NCI-H748 (cell line): ENCODE measurements around the gene WNK2.
"Not testable (repeated sequence)": the region's sequence is repeated elsewhere in the genome, so short reads cannot be mapped to it uniquely, and the experiment has no call there.

Experiments used
- DNase-seq: peaks from one replicate; lab custom pipeline; 2025; ENCODE audit not compliant: unreplicated experiment; lab: John Stamatoyannopoulos, UW

The WNK2 gene

DNA sequence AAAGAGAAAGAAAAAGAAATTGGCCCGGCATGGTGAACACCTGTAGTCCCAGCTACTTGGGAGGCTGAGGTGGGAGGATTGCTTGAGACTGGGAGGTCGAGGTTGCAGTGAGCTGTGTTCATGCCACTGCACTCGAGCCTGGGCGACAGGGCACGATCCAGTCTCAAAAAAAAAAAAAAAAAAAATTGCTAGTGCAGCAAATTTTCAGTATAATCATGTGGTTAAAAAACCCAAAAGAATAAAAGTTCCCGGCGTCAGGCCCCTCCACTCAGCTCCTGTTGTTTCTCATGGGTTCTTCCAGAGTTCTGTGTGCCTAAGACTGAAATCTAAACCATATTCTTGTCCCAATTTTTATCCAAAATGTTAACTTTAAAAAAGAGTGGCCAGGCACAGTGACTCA is 49.1 kb downstream of the WNK2 start:
- DNase-seq = no peak

DNA sequence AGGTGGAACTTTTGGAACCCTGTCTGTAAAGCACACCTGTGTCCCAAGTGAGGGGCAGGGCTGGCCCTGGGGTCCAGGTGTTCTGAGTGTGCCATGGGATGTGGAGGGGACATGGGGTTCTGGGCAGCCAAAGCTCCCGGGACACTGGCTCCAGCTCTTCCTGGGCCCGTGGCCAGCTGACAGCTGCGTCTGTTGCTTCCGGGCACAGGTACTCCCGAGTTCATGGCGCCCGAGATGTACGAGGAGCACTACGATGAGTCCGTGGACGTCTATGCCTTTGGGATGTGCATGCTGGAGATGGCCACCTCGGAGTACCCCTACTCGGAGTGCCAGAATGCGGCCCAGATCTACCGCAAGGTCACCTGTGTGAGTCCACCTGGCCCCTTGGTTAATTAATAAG is 50.7 kb downstream of the WNK2 start:
- DNase-seq = no peak

- DNase-seq = no peak
Measured at GRCh38 chr9:93235300-93235960, 51.5 kb downstream of the WNK2 start.

GRCh38 chr9:93236541-93237206 is 52.7 kb downstream of the WNK2 start:
- no peak for DNase-seq

- no peak for DNase-seq
Measured at GRCh38 chr9:93237540-93237939, 53.6 kb downstream of the WNK2 start.

GRCh38 chr9:93238953-93239925 is 55.3 kb downstream of the WNK2 start:
- no peak for DNase-seq

GRCh38 chr9:93240891-93241334 is 57.0 kb downstream of the WNK2 start:
- no peak for DNase-seq

DNA sequence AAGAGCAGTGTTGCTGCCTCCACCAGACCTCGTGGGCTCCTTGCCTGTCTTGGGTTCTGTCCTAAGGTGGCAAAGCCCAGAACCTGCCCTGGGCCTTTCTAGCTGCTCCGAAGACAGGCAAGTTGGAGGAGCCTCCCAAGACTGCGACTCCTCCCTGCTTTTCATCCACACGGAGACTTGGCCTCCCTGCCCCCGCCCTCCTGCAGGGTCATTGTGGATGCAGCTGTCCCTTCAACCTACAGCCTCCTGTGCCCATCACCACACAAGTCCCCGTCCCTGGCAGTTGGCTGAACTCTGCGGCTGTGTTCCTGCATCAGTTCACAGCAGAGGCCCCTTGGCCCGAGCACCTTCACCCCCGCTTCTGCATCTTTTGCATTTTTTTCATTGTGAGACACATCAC is 59.2 kb downstream of the WNK2 start:
- no peak for DNase-seq

GRCh38 chr9:93244101-93244500 is 60.2 kb downstream of the WNK2 start:
- DNase-seq = no peak

DNA sequence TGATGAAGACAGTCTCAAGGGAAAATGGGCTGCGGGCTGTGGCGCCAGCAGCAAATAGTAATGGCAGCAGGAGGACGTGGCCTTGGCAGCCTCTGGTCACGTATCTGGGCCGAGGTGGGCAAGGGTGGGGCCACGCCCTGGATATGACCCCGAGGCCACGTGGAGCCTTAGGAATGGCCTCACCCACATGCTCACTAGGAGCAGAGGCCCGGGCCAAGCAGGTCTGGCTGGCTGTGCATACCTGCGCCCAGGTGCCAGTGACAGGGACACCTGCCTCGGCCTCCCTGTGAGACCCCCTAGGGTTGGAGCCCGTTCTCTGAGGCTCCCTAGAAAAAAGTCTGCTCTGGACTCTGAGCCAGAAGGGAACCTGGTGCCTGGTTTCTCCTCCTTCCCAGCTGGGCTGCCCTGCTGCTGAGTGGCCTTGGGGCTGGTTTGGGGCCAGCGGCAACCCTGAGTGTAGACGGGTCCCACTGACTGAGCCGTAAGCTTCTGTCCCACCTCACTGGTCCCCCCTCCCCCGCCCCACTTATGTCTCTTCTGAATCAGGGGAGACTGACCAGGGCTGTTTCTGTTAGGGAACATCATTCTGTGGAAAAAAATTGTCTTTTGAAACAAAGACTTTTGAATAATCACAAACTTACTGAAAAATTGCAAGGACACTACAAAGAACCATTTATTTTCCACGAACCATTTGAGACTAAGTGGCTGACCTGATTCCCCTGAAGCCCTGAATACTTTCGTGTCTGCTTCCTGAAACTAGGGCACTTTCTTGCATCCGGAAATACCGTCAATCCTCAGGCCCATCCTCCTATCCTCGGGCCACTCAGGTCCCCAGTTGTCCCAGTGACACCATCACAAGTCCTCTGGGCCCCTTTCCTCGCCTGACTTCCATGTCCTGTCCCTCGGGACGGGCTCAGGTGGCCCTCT is 60.8 kb downstream of the WNK2 start:
- DNase-seq = no peak

GRCh38 chr9:93245437-93245970 is 61.6 kb downstream of the WNK2 start:
- DNase-seq = no peak

DNA sequence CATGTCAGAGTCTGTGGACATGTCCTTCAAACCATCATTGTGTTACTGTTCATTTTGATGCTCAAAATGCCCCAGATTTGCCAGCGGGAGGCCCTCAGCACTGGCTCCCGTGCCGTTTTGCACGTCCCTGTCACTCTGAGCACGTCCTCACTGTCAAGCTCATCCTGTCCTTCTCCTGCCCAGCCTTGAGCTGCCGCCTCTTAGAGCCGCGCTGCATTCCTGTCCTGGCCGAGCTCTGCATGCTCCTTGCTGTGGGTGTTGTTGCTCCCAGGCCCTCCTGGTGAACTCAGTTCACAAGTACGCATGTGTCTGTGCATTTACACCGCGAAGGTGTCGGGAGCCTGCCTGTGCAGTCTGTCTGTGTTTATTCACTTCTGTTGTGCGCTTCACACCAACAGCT is 62.2 kb downstream of the WNK2 start:
- no peak for DNase-seq

- DNase-seq = no peak
Measured at GRCh38 chr9:93246526-93246925, 62.6 kb downstream of the WNK2 start.

GRCh38 chr9:93247099-93247865 is 63.3 kb downstream of the WNK2 start:
- DNase-seq = no peak

DNA sequence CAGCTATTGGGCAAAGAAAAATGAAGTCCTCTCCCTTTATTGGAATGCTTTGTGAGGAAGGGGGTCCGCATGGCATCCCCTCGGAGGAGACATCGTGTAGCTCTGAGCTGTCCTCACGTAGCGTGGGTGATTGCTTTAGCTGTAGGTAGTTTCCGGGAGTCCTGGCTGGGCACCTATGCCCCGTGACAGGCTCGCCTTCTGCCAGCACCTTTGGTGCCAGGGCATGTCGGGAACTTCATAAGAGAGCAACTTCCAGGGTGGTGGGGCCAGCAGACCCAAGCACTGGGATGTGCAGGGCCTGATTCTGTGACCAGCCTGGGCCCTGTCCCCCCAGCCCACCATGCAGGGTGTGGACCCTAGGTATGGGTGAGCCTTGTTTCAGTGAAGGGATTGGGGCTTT is 64.0 kb downstream of the WNK2 start:
- DNase-seq = no peak

- DNase-seq = no peak
Measured at GRCh38 chr9:93248386-93249040, 64.6 kb downstream of the WNK2 start.

- DNase-seq = no peak
Measured at GRCh38 chr9:93250185-93250584, 66.2 kb downstream of the WNK2 start.

DNA sequence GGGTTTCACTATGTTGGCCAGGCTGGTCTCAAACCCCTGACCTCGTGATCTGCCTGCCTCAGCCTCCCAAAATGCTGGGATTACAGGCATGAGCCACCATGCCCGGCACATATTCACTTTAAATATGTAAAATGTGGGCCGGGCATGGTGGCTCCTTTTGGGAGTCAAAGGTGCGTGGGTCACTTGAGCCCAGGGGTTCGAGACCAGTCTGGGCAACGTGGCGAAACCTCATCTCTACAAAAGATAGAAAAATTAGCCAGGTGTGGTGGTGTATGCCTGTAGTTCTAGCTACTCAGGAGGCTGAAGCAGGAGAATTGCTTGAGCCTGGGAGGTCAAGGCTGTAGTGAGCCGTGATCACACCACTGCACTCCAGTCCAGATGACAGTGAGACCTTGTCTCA is 67.4 kb downstream of the WNK2 start:
- DNase-seq = not testable (repeated sequence)

GRCh38 chr9:93252116-93252780 is 68.3 kb downstream of the WNK2 start:
- no peak for DNase-seq
